GM23338 (cell line): ENCODE data around the gene RASGRF2. TPM values are rescaled to one million over a fixed set of nuclear protein-coding genes. Genes with fewer than 3 reads are reported as not detected.

Source experiments
- ATAC-seq: fragments of 200-7000 bp; cut with Tn5 transposase; 3 replicates; pipeline ENCODE4 v1.9.1; 2020
- DNase-seq: peaks from one replicate; pipeline ENCODE4 v3.0.0-alpha.2; 2015; ENCODE audit warnings: low spot score
- H2AFZ ChIP-seq: fragments of 200-600 bp; sonication (generic); 2 replicates; pipeline ENCODE4 v1.8.0; 2016; ENCODE audit warnings: antibody characterized with exemption, mild to moderate bottlenecking, moderate library complexity
- H3F3A ChIP-seq: fragments of 200-600 bp; sonication (generic); replicated peaks from 2 replicates; pipeline ENCODE4 v1.8.0; 2017; ENCODE audit warnings: antibody characterized with exemption, mixed run types, low read depth
- H3K27ac ChIP-seq: fragments of 200-600 bp; sonication (generic); 2 replicates; pipeline ENCODE4 v1.6.1; 2016; ENCODE audit warnings: low read depth
- H3K27me3 ChIP-seq: fragments of 200-600 bp; sonication (generic); 2 replicates; pipeline ENCODE4 v1.8.0; 2016; ENCODE audit warnings: mild to moderate bottlenecking, mixed run types, moderate library complexity; ENCODE audit not compliant: insufficient read depth
- H3K36me3 ChIP-seq: fragments of 200-600 bp; sonication (generic); 2 replicates; pipeline ENCODE4 v1.8.0; 2016; ENCODE audit warnings: mild to moderate bottlenecking; ENCODE audit not compliant: insufficient read depth
- H3K4me1 ChIP-seq: fragments of 200-600 bp; sonication (generic); 2 replicates; pipeline ENCODE4 v1.8.0; 2016; ENCODE audit warnings: mild to moderate bottlenecking, moderate library complexity; ENCODE audit not compliant: insufficient read depth
- H3K4me2 ChIP-seq: fragments of 200-600 bp; sonication (generic); 2 replicates; pipeline ENCODE4 v1.7.1; 2017; ENCODE audit warnings: mixed run types
- H3K4me3 ChIP-seq: fragments of 200-600 bp; sonication (generic); 2 replicates; pipeline ENCODE4 v1.6.1; 2016; ENCODE audit warnings: mixed run types
- H3K79me2 ChIP-seq: fragments of 200-600 bp; sonication (generic); replicated peaks from 2 replicates; pipeline ENCODE4 v1.8.0; 2017; ENCODE audit warnings: mild to moderate bottlenecking; ENCODE audit not compliant: insufficient read depth
- H3K9me2 ChIP-seq: fragments of 200-600 bp; sonication (generic); 2 replicates; pipeline ENCODE4 v1.8.0; 2017; ENCODE audit not compliant: insufficient read depth
- H4K20me1 ChIP-seq: fragments of 200-600 bp; sonication (generic); replicated peaks from 2 replicates; pipeline ENCODE4 v1.8.0; 2017; ENCODE audit warnings: mild to moderate bottlenecking; ENCODE audit not compliant: insufficient read depth
- H3K27ac Mint-ChIP-seq: 2 replicates; pipeline ENCODE4 v1.8.0; 2020; ENCODE audit warnings: inconsistent platforms, mild to moderate bottlenecking, moderate library complexity, mixed read lengths
- H3K27me3 Mint-ChIP-seq: 3 replicates; pipeline ENCODE4 v1.8.0; 2022; ENCODE audit warnings: low read depth, mild to moderate bottlenecking, moderate library complexity, mixed read lengths, inconsistent platforms; ENCODE audit not compliant: insufficient read depth, poor library complexity
- H3K36me3 Mint-ChIP-seq: 3 replicates; pipeline ENCODE4 v1.8.0; 2021; ENCODE audit warnings: low read depth, mild to moderate bottlenecking, inconsistent platforms, moderate library complexity, mixed read lengths
- H3K4me1 Mint-ChIP-seq: 3 replicates; pipeline ENCODE4 v1.8.0; 2020; ENCODE audit warnings: mild to moderate bottlenecking, inconsistent platforms, mixed read lengths
- H3K4me3 Mint-ChIP-seq: 3 replicates; pipeline ENCODE4 v1.8.0; 2021; ENCODE audit warnings: moderate library complexity, mild to moderate bottlenecking, inconsistent platforms, mixed read lengths
- H3K9me3 Mint-ChIP-seq: 3 replicates; pipeline ENCODE4 v1.8.0; 2020; ENCODE audit warnings: moderate library complexity, mild to moderate bottlenecking, inconsistent platforms, mixed read lengths
- CREB1 ChIP-seq: fragments of 250-450 bp; sonication (Bioruptor Pico); IDR thresholded peaks from 2 replicates; pipeline ENCODE4 v1.5.0; 2020; ENCODE audit warnings: low read depth, mild to moderate bottlenecking, moderate library complexity
- CTCF ChIP-seq, 2 experiments: fragments of 200-600 bp in 1 of 2; sonication (generic) in 1 of 2; conservative IDR thresholded peaks; 2 replicates each; pipeline versions ENCODE4 v1.5.1 to v1.6.1; 2016 to 2017; ENCODE audit warnings: antibody characterized with exemption in 2 of 2, low read depth in 2 of 2, mild to moderate bottlenecking in 2 of 2, moderate library complexity in 1 of 2
- ETS1 ChIP-seq: IDR thresholded peaks from 2 replicates; pipeline ENCODE4 v1.6.1; 2016; ENCODE audit warnings: antibody characterized with exemption
- EZH2 ChIP-seq: fragments of 200-600 bp; sonication (generic); IDR thresholded peaks from one replicate; pipeline ENCODE4 v1.8.0; 2017; ENCODE audit warnings: antibody characterized with exemption, mild to moderate bottlenecking, low read depth; ENCODE audit not compliant: unreplicated experiment
- EZH2phosphoT487 ChIP-seq: fragments of 200-600 bp; sonication (generic); IDR thresholded peaks from one replicate; pipeline ENCODE4 v1.8.1; 2018; ENCODE audit warnings: antibody characterized with exemption; ENCODE audit not compliant: unreplicated experiment
- JUNB ChIP-seq: IDR thresholded peaks from one replicate; pipeline ENCODE4 v1.6.1; 2016; ENCODE audit warnings: antibody characterized with exemption; ENCODE audit not compliant: unreplicated experiment
- NANOG ChIP-seq: IDR thresholded peaks from 2 replicates; pipeline ENCODE4 v1.6.1; 2016; ENCODE audit warnings: antibody characterized with exemption, borderline replicate concordance
- POLR2AphosphoS5 ChIP-seq: IDR thresholded peaks from 2 replicates; pipeline ENCODE4 v1.6.1; 2016; ENCODE audit warnings: antibody characterized with exemption, low read depth
- REST ChIP-seq: IDR thresholded peaks from one replicate; pipeline ENCODE4 v1.6.1; 2018; ENCODE audit warnings: antibody characterized with exemption; ENCODE audit not compliant: unreplicated experiment
- STAT1 ChIP-seq: IDR thresholded peaks from one replicate; pipeline ENCODE4 v1.6.1; 2016; ENCODE audit warnings: antibody characterized with exemption; ENCODE audit not compliant: unreplicated experiment
- ZNF114 ChIP-seq: fragments of 250-450 bp; sonication (Bioruptor Pico); IDR thresholded peaks from 2 replicates; pipeline ENCODE4 v1.5.0; 2020; ENCODE audit warnings: mild to moderate bottlenecking, moderate library complexity
- ZNF331 ChIP-seq: fragments of 250-450 bp; sonication (Bioruptor Pico); IDR thresholded peaks from 2 replicates; pipeline ENCODE4 v1.5.0; 2020; ENCODE audit warnings: low read depth, mild to moderate bottlenecking, moderate library complexity
- ZNF462 ChIP-seq: fragments of 250-450 bp; sonication (Bioruptor Pico); IDR thresholded peaks from 2 replicates; pipeline ENCODE4 v1.5.0; 2020; ENCODE audit warnings: mild to moderate bottlenecking, moderate library complexity
- polyA plus RNA-seq: library from polyadenylated mRNA; unstranded; fragments of >200 nt; fragmentation: Nextera tagmentation; extraction: Ambion mirVana; gene quantifications from 2 replicates; pipeline ENCODE4 v1.2.1, GENCODE V29; 2016
- total RNA-seq: library from RNA; depleted of rRNA; stranded (reverse); fragments of >200 nt; shearing (Covaris generic); gene quantifications from 2 replicates; pipeline ENCODE4 v1.2.3, GENCODE V29; 2014

The RASGRF2 gene
- total and polyA plus RNA-seq, 2 experiments from 2014 or later, result 5.0 to 19.2 TPM

GRCh38 chr5:81162501-81162900 is 202.3 kb downstream of the RASGRF2 start:
- TF ChIP-seq STAT1 (no peak), NANOG (no peak), REST (no peak), EZH2 (no peak), ZNF331 (CRISPR knock-in tag) (no peak), JUNB (no peak), ETS1 (no peak), ZNF462 (CRISPR knock-in tag) (no peak), ZNF114 (no peak), CREB1 (CRISPR knock-in tag) (no peak), POLR2AphosphoS5 (no peak), EZH2phosphoT487 (no peak), CTCF (conservative IDR thresholded peaks at IDR 0.05; ENCODE audit: low read depth in 2 of 2) (no peak)
- Histone ChIP-seq H3K4me2 (no peak overlapping the region), H2AFZ (no peak overlapping the region), H3K79me2 (no peaks in the 10 kb centered on the region), H4K20me1 (no peaks in the 10 kb centered on the region), H3F3A (no peaks in the 10 kb centered on the region), H3K4me1 (no peaks in the 10 kb centered on the region), H3K9me2 (no peaks in the 10 kb centered on the region), H3K4me3 (no peak overlapping the region), H3K27me3 (no peaks in the 10 kb centered on the region), H3K36me3 (no peaks in the 10 kb centered on the region), H3K27ac (no peak overlapping the region)
- Mint-ChIP-seq H3K27me3 (no peaks in the 10 kb centered on the region), H3K27ac (no peak overlapping the region), H3K4me3 (no peak overlapping the region), H3K4me1 (peaks cover 5% of the 10 kb centered on the region; the same call in 2 of the 3 replicates), H3K36me3 (no peaks in the 10 kb centered on the region), H3K9me3 (no peaks in the 10 kb centered on the region)
- no peak for ATAC-seq
- DNase-seq, result no peak
